GM18858 (cell line): Measurements from ENCODE around the gene ICAM2.

ENCODE experiments used
- ATAC-seq: cut with Tn5 transposase; IDR thresholded peaks from one replicate; pipeline ENCODE4 v1.9.1; 2021; ENCODE audit not compliant: unreplicated experiment

Gene ICAM2

GRCh38 chr17:64020056-64020766 lies at the start of gene ICAM2:
Gene ICAM2 (minus strand): TSS chr17:64020633. CDS start chr17:64006691, 13,942 bp downstream.
- ATAC-seq: no peak

- no peak for ATAC-seq
Observed at GRCh38 chr17:64070213-64070612, 49.8 kb upstream of the ICAM2 start.

- ATAC-seq: no peak
Observed at GRCh38 chr17:64069143-64069542, 48.7 kb upstream of the ICAM2 start.

GRCh38 chr17:64067657-64068056 lies 47.2 kb upstream of the ICAM2 start:
- no peak for ATAC-seq

- ATAC-seq: no peak
Observed at GRCh38 chr17:64066716-64067115, 46.3 kb upstream of the ICAM2 start.

- no peak for ATAC-seq
Observed at GRCh38 chr17:64065161-64065560, 44.7 kb upstream of the ICAM2 start.

- ATAC-seq: no peak
Observed at GRCh38 chr17:64064331-64064730, 43.9 kb upstream of the ICAM2 start.

- no peak for ATAC-seq
Observed at GRCh38 chr17:64063766-64064224, 43.4 kb upstream of the ICAM2 start.

GRCh38 chr17:64063088-64063487 lies 42.7 kb upstream of the ICAM2 start:
- no peak for ATAC-seq

GRCh38 chr17:64061178-64061898 lies 40.9 kb upstream of the ICAM2 start:
- peak; percentile 64 for ATAC-seq

GRCh38 chr17:64060331-64060730 lies 39.9 kb upstream of the ICAM2 start:
- no peak for ATAC-seq

GRCh38 chr17:64059756-64060155 lies 39.3 kb upstream of the ICAM2 start:
- no peak for ATAC-seq

GRCh38 chr17:64058621-64059020 lies 38.2 kb upstream of the ICAM2 start:
- no peak for ATAC-seq

GRCh38 chr17:64057701-64058263 lies 37.3 kb upstream of the ICAM2 start:
- no peak for ATAC-seq

- ATAC-seq: no peak
Observed at GRCh38 chr17:64056269-64057005, 36.0 kb upstream of the ICAM2 start.

GRCh38 chr17:64055183-64056142 lies 35.0 kb upstream of the ICAM2 start:
- no peak for ATAC-seq

- no peak for ATAC-seq
Observed at GRCh38 chr17:64054304-64054703, 33.9 kb upstream of the ICAM2 start.

GRCh38 chr17:64053101-64053500 lies 32.7 kb upstream of the ICAM2 start:
- ATAC-seq: no peak

GRCh38 chr17:64051153-64051552 lies 30.7 kb upstream of the ICAM2 start:
- ATAC-seq: no peak

- no peak for ATAC-seq
Observed at GRCh38 chr17:64048805-64049204, 28.4 kb upstream of the ICAM2 start.
